Retina (tissue), 1 donor: ENCODE results near the gene ZNF638.

Experiments
- DNase-seq: peaks from one replicate; pipeline ENCODE4 v3.0.0-alpha.2; 2016

The ZNF638 gene

GRCh38 chr2:71457123-71457915 lies 125.7 kb downstream of the ZNF638 start:
- no peak for DNase-seq

GRCh38 chr2:71457923-71458322 lies 126.3 kb downstream of the ZNF638 start:
- no peak for DNase-seq

DNA sequence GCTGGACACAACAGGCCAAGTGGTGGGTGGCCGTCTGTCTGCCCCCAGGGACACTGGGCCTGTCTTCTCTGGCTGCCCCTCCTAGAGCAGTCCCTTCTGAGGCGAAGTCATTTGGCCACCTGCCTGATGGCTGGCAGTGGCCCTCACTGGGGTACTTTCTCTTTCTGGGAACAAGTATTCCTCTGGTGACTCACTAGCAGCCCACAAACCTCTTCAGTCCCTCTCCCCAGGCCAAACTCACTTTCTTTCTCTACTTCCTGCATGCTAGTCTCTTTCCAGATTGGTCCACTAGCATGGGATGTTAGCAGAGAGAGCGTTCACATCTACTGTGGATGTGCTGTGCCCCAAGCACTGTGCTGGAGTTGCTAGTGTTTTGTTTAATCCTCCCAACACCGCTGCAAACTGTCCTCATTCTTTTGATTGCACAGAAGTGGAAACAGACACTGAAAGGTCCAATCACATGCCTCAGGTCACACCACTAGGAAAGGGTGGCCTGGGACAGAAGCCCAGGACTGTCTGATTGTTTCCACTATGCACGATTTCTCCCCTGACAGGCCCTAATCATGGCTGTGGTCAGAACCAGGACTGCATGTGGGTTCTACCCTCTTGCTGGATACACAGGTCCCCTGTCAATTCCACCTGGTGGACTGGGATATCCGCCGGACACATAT lies 127.0 kb downstream of the ZNF638 start:
- no peak for DNase-seq

- DNase-seq: no peak
Measured at GRCh38 chr2:71459084-71459431, 127.5 kb downstream of the ZNF638 start.

GRCh38 chr2:71460056-71460455 lies 128.5 kb downstream of the ZNF638 start:
- DNase-seq: no peak

DNA sequence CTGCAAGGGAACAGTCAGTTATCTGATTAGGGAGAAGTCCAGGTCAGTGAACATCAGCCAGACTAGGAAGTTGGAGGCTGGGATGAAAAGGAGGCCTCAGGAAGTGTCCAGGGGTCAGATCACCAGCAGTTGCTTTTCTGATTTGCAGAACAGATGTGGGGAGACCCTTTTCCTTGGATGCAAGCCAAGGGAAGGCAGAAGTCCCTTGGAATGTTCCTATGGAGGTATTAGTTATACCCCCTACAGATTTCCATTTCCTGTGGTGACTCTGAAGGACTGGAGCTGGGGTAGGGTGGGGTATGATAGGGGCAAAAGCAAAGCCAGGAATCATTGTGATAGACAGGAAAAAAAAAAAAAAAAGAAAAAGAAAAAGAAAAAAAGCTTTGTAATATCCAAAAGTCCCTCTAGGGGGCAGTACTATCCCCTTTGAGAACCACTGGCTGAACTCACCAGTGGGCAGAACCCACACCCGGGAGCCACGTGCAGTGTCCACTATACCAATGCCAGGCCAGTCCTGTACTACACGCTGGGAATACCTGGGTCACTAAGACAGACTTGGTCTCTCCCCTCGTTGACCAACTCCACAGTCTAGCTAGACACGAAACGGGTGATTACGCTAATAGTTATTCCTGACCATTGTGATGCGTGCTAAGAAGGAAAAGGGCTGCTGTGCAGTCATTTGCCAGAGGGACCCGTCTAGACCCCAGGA lies 129.2 kb downstream of the ZNF638 start:
- no peak for DNase-seq

DNA sequence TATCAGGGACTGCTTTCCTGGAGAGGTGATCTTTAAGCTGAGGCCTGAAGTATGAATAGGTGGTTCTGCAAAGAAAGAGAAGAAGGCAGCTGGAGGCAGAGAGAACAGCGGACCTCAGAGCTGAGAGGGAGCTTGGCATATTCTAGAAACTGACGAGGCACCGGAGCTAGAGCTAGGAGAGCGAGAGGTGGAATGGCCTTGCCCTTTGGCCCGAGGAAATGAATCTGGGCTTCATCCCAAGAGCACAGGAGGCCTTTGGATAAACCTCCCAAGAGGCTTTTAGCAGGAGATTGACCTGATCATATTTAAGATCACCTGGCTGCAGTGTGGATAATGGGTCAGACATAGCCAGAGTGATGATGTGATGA lies 129.7 kb downstream of the ZNF638 start:
- DNase-seq: no peak

DNA sequence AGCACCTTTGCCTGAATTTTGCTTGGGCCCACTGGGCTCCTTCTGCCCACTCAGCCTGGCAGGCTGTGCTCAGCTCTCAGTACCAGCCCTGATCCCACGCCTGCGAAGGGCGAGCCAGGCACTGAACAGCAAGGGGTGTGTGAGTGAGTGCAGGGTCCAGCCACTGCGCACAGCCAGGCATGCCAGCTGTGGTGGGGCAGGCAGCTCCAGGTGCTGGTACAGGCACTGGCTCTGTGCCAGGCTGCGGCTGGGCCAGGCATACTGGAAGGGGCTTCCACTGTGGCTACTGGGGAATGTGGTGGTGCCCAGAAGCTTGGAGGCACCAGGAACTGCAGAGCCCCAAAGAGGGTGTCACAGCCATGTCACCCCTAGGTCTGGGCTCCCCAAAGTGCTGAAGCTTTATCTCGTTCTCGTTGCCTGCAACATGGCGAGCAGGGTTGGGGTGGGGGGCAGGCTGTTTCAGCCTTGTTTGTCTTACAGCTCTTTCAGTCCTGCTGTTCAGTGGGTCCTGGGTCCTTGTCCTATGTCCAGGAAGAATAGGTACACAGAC lies 130.5 kb downstream of the ZNF638 start:
- DNase-seq: no peak

DNA sequence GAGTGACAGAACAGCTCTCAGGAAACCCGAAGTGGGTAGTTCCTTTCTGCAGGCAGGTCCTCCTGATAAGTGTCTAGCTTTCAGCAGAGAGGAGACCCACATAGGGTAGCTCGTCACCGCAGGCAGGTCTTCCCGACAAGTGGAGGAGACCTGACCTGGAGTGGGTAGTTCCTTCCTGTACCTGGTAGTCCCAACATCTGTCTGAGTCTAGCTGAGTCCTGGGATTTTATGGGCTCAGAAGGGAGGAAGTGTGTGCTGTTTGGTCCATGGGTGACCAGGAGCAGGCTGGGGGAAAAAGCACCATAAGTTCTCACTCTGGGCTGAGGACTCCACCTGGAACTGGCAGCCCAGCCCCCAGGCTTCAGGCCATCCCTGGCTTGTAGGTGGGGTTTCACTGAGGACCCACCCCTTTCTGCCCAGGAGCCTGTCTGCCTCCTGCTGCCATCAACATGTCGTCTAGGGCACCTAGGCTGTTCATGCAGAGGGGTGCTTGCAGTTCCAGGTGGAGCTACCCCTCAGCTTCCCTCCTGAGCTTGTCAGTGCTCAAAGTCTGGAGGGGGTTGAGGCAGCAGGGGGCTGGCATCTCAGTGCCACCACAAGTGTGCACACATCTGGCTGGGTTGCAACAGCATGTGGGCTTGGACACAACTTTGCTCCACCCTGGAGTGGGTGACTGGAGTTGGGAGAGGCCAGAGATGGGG lies 131.2 kb downstream of the ZNF638 start:
- no peak for DNase-seq

DNA sequence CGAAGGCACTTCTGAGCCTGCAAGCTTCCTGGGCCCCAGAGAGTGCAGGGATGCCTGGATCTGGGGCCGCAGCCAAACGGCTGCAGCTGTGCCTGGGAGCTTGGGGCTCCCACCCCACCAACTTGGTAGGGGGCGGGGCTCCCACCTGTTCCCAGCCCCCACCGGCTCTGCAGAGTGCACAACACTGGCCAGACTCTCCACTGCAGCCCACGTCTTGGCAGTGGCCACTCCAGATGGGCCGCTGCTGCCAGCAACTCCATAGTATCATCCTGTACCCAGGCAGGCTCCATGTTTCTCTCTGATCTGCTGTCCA lies 131.7 kb downstream of the ZNF638 start:
- DNase-seq: no peak

GRCh38 chr2:71464389-71464788 lies 132.8 kb downstream of the ZNF638 start:
- no peak for DNase-seq

DNA sequence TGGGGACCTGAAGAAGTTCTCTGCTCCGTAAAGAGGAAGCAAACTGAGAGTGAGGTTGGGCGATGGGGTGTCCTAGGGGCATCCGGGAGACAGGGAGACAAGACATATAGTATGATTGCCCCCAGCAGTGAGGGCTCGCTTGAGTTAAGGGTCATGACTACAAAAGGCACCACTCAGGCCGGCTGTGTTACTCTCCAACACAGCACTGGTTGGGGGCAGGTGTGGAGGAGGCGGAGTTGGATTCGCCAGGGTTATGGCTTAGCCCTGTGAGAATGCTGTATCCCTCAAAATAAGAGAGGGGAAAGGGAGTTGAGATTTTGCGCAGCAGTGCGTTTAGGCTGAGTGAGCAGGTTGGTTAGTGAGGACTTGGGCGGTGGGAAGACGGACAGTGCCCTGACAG lies 133.8 kb downstream of the ZNF638 start:
- DNase-seq: no peak

GRCh38 chr2:71465961-71466300 lies 134.3 kb downstream of the ZNF638 start:
- no peak for DNase-seq

GRCh38 chr2:71466301-71467179 lies 135.0 kb downstream of the ZNF638 start:
- DNase-seq: peak; percentile 83

GRCh38 chr2:71467180-71467815 lies 135.7 kb downstream of the ZNF638 start:
- DNase-seq: no peak

GRCh38 chr2:71468279-71469015 lies 136.9 kb downstream of the ZNF638 start:
- no peak for DNase-seq

- no peak for DNase-seq
Measured at GRCh38 chr2:71469403-71470398, 138.1 kb downstream of the ZNF638 start.

GRCh38 chr2:71471276-71471675 lies 139.7 kb downstream of the ZNF638 start:
- no peak for DNase-seq

DNA sequence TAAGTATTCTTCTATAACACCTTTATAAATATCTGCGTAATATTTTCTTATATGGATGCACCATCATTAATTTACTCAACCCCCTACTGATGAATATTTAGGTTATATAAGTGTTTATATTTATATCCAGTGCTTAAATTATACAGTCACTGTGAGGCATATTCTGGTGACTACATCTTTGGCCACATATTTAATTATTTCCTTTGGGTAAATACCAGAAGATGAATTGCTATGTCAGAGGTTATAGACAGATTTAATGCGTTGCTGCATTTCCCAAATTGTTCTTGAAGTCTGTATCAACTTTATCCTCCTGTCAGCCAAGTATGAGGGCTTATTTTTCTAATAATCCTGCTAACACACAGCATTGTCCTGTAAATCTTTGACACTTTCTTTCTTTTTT lies 140.4 kb downstream of the ZNF638 start:
- no peak for DNase-seq
